Naive thymus-derived CD4-positive, alpha-beta T cell (primary cell): ENCODE results near the gene DOCK9. TPM values are rescaled to one million over a fixed set of nuclear protein-coding genes. Genes with fewer than 3 reads are reported as not detected.

Experiments used
- ATAC-seq: fragments of 150-1000 bp; cut with Tn5 transposase; 2 replicates; pipeline ENCODE4 v1.10.0; 2021; ENCODE audit warnings: mild to moderate bottlenecking, moderate library complexity
- CTCF ChIA-PET: fragments of 350-600 bp; sonication (Branson Sonifier 250); formaldehyde crosslinking; loops from one replicate; lab custom pipeline; 2021; ENCODE audit warnings: antibody characterized with exemption; lab: Charles Lee
- POLR2A ChIA-PET: fragments of 350-600 bp; sonication (Branson Sonifier 250); formaldehyde crosslinking; loops from one replicate; lab custom pipeline; 2021; ENCODE audit warnings: antibody characterized with exemption, inconsistent platforms; lab: Charles Lee
- DNase-seq, 9 donors: peaks; one replicate each; pipeline versions ENCODE4 v3.0.0 to v3.0.0-alpha.2; 2020 to 2022; ENCODE audit warnings: mixed read lengths in 1 of 9
- H3K27ac ChIP-seq: one replicate; pipeline ENCODE4 v1.7.0; 2013; ENCODE audit warnings: mild to moderate bottlenecking, low read depth, low read length, moderate library complexity
- H3K27me3 ChIP-seq, 2 donors: one replicate each; pipeline ENCODE4 v1.7.0; 2013; ENCODE audit warnings: low read length in 2 of 2, mild to moderate bottlenecking in 2 of 2, moderate library complexity in 2 of 2; ENCODE audit not compliant: control insufficient read depth in 2 of 2, insufficient read depth in 2 of 2
- H3K36me3 ChIP-seq, 3 experiments: 1 replicate in 2 of 3; 2 replicates in 1 of 3; pipeline ENCODE4 v1.7.0; 2013; ENCODE audit warnings: low read length in 3 of 3, mild to moderate bottlenecking in 3 of 3, moderate library complexity in 1 of 3; ENCODE audit not compliant: insufficient read depth in 3 of 3, control insufficient read depth in 2 of 3
- H3K4me1 ChIP-seq, 2 donors: one replicate each; pipeline ENCODE4 v1.7.0; 2013; ENCODE audit warnings: low read length in 2 of 2, mild to moderate bottlenecking in 2 of 2, moderate library complexity in 1 of 2; ENCODE audit not compliant: control insufficient read depth in 2 of 2, insufficient read depth in 2 of 2
- H3K4me3 ChIP-seq: 2 replicates; pipeline ENCODE4 v1.7.0; 2013; ENCODE audit warnings: mild to moderate bottlenecking, low read length
- H3K9me3 ChIP-seq, 3 experiments: 1 replicate in 2 of 3; 2 replicates in 1 of 3; pipeline ENCODE4 v1.7.0; 2013; ENCODE audit warnings: low read length in 3 of 3; ENCODE audit not compliant: control insufficient read depth in 2 of 3
- H3K27ac Mint-ChIP-seq, 9 donors: one replicate each; pipeline ENCODE4 v1.8.0; 2020 to 2022; ENCODE audit warnings: mixed read lengths in 9 of 9, mild to moderate bottlenecking in 8 of 9, moderate library complexity in 5 of 9, inconsistent platforms in 2 of 9
- H3K27me3 Mint-ChIP-seq, 5 donors: one replicate each; pipeline ENCODE4 v1.8.0; 2021 to 2022; ENCODE audit warnings: mixed read lengths in 5 of 5, mild to moderate bottlenecking in 1 of 5
- H3K36me3 Mint-ChIP-seq, 5 donors: one replicate each; pipeline ENCODE4 v1.8.0; 2020 to 2022; ENCODE audit warnings: mixed read lengths in 5 of 5, mild to moderate bottlenecking in 3 of 5, inconsistent platforms in 1 of 5
- H3K4me1 Mint-ChIP-seq, 7 donors: one replicate each; pipeline ENCODE4 v1.8.0; 2020 to 2022; ENCODE audit warnings: mixed read lengths in 7 of 7, mild to moderate bottlenecking in 3 of 7, inconsistent platforms in 1 of 7
- H3K4me3 Mint-ChIP-seq, 10 donors: one replicate each; pipeline ENCODE4 v1.8.0; 2020 to 2022; ENCODE audit warnings: mild to moderate bottlenecking in 10 of 10, mixed read lengths in 10 of 10, moderate library complexity in 6 of 10, inconsistent platforms in 2 of 10
- H3K9me3 Mint-ChIP-seq, 11 donors: one replicate each; pipeline ENCODE4 v1.8.0; 2020 to 2022; ENCODE audit warnings: mixed read lengths in 11 of 11, mild to moderate bottlenecking in 4 of 11, inconsistent platforms in 1 of 11, moderate library complexity in 1 of 11
- intact Hi-C, 2 donors: fragments of 100-400 bp; cut with micrococcal nuclease; formaldehyde crosslinking; loops; one replicate each; pipeline ENCODE4 v1.15.1; 2023
- polyA plus RNA-seq, 2 donors: library from polyadenylated mRNA; unstranded; fragments of 300-500 nt; fragmentation: Illumina TruSeq; gene quantifications; one replicate each; pipeline ENCODE4 v1.2.3, GENCODE V29; 2021
- total RNA-seq, 6 experiments: library from RNA in 5 of 6; stranded (reverse) in 5 of 6; gene quantifications; 1 replicate in 5 of 6; 2 replicates in 1 of 6; pipeline ENCODE4 v1.2.3 and lab custom pipeline; 2021 to 2026

DOCK9 gene
- total and polyA plus RNA-seq, 7 experiments from 2014 or later = 22.2 to 214 (median 122) TPM

GRCh38 chr13:98858191-98858590 lies 119.7 kb downstream of the DOCK9 start:
- H3K9me3 Mint-ChIP-seq = no peaks in the 10 kb centered on the region
- Histone ChIP-seq H3K27me3 (no peaks in the 10 kb centered on the region), H3K27ac (no peak overlapping the region), H3K4me3 (no peak overlapping the region), H3K9me3 (no peaks in the 10 kb centered on the region), H3K36me3 (peaks cover 20 to 92% (median 20%) of the 10 kb centered on the region in 3 experiments), H3K4me1 (no peaks in the 10 kb centered on the region)
- intact Hi-C loops = no loop called here
- ATAC-seq (no peak), DNase-seq (no peak)
- H3K36me3 Mint-ChIP-seq = peaks cover 24 to 90% (median 63%) of the 10 kb centered on the region in 5 donors
- H3K4me1 Mint-ChIP-seq = peaks cover 0 to 16% (median 0%) of the 10 kb centered on the region in 7 donors
- H3K27ac Mint-ChIP-seq = peak overlapping the region in 2 of 9 donors; percentile 24 to 51
- H3K4me3 Mint-ChIP-seq = no peak overlapping the region
- CTCF ChIA-PET = no interaction called here
- H3K27me3 Mint-ChIP-seq = no peaks in the 10 kb centered on the region
- POLR2A ChIA-PET = no interaction called here

- intact Hi-C loops = no loop called here
- ChIA-PET CTCF (no interaction called here), POLR2A (no interaction called here)
- H3K36me3 Mint-ChIP-seq = peaks cover 24 to 87% (median 58%) of the 10 kb centered on the region in 5 donors
- Histone ChIP-seq H3K4me1 (no peaks in the 10 kb centered on the region), H3K4me3 (no peak overlapping the region), H3K36me3 (peaks cover 16 to 87% (median 20%) of the 10 kb centered on the region in 3 experiments), H3K27ac (no peak overlapping the region), H3K27me3 (no peaks in the 10 kb centered on the region), H3K9me3 (no peaks in the 10 kb centered on the region)
- no peak for DNase-seq
- peaks cover 0 to 17% (median 0%) of the 10 kb centered on the region in 7 donors for H3K4me1 Mint-ChIP-seq
- H3K27ac Mint-ChIP-seq = no peak overlapping the region
- H3K9me3 Mint-ChIP-seq = no peaks in the 10 kb centered on the region
- ATAC-seq = no peak
- H3K27me3 Mint-ChIP-seq = no peaks in the 10 kb centered on the region
- H3K4me3 Mint-ChIP-seq = no peak overlapping the region
Observed at GRCh38 chr13:98856983-98857382, 120.9 kb downstream of the DOCK9 start.

- no peaks in the 10 kb centered on the region for H3K9me3 Mint-ChIP-seq
- Histone ChIP-seq H3K27me3 (no peaks in the 10 kb centered on the region), H3K9me3 (no peaks in the 10 kb centered on the region), H3K4me3 (no peak overlapping the region), H3K4me1 (no peaks in the 10 kb centered on the region), H3K36me3 (peaks cover 9 to 72% (median 11%) of the 10 kb centered on the region in 3 experiments), H3K27ac (no peak overlapping the region)
- H3K4me3 Mint-ChIP-seq = no peak overlapping the region
- H3K4me1 Mint-ChIP-seq = peaks cover 0 to 17% (median 0%) of the 10 kb centered on the region in 7 donors
- intact Hi-C loops = loop anchor here in 1 of 2 donors (2.0 kb wide), 1 partner anchor 20 kb away; no protein-coding TSS in a partner anchor
- DNase-seq (no peak), ATAC-seq (no peak)
- CTCF ChIA-PET = no interaction called here
- POLR2A ChIA-PET = no interaction called here
- H3K27ac Mint-ChIP-seq = peak overlapping the region in 1 of 9 donors; percentile 6
- peaks cover 21 to 74% (median 49%) of the 10 kb centered on the region in 5 donors for H3K36me3 Mint-ChIP-seq
- H3K27me3 Mint-ChIP-seq = no peaks in the 10 kb centered on the region
Observed at GRCh38 chr13:98854448-98854847, 123.4 kb downstream of the DOCK9 start.

GRCh38 chr13:98853771-98854221 lies 124.1 kb downstream of the DOCK9 start:
- H3K27me3 Mint-ChIP-seq = no peaks in the 10 kb centered on the region
- peaks cover 0 to 17% (median 0%) of the 10 kb centered on the region in 7 donors for H3K4me1 Mint-ChIP-seq
- H3K4me3 ChIP-seq = no peak overlapping the region
- peaks cover 16 to 68% (median 46%) of the 10 kb centered on the region in 5 donors for H3K36me3 Mint-ChIP-seq
- no peaks in the 10 kb centered on the region for H3K9me3 Mint-ChIP-seq
- no peaks in the 10 kb centered on the region for H3K4me1 ChIP-seq
- peak in 1 of 9 donors; percentile 74 for DNase-seq
- H3K27ac Mint-ChIP-seq = peak overlapping the region in 3 of 9 donors; percentile 32 to 74 (median 52)
- no peak overlapping the region for H3K27ac ChIP-seq
- peaks cover 5 to 66% (median 9%) of the 10 kb centered on the region in 3 experiments for H3K36me3 ChIP-seq
- CTCF ChIA-PET = interaction anchor here (0.7 kb wide), 1 partner anchor 1005 kb away, joined by 3 read pairs; no protein-coding TSS in a partner anchor
- POLR2A ChIA-PET = no interaction called here
- no peaks in the 10 kb centered on the region for H3K27me3 ChIP-seq
- intact Hi-C loops = loop anchor here in 1 of 2 donors (2.0 kb wide), 1 partner anchor 21 kb away; no protein-coding TSS in a partner anchor
- H3K4me3 Mint-ChIP-seq = peak overlapping the region in 1 of 10 donors; percentile 73
- no peaks in the 10 kb centered on the region for H3K9me3 ChIP-seq
- ATAC-seq = peak; percentile 78

- no peak for DNase-seq
- Histone ChIP-seq H3K4me3 (no peak overlapping the region), H3K27me3 (no peaks in the 10 kb centered on the region), H3K27ac (no peak overlapping the region), H3K4me1 (no peaks in the 10 kb centered on the region), H3K36me3 (peaks cover 4 to 59% (median 11%) of the 10 kb centered on the region in 3 experiments), H3K9me3 (no peaks in the 10 kb centered on the region)
- POLR2A ChIA-PET = no interaction called here
- ATAC-seq = no peak
- peak overlapping the region in 1 of 9 donors; percentile 81 for H3K27ac Mint-ChIP-seq
- no peaks in the 10 kb centered on the region for H3K27me3 Mint-ChIP-seq
- no peak overlapping the region for H3K4me3 Mint-ChIP-seq
- H3K9me3 Mint-ChIP-seq = no peaks in the 10 kb centered on the region
- H3K36me3 Mint-ChIP-seq = peaks cover 13 to 60% (median 47%) of the 10 kb centered on the region in 5 donors
- intact Hi-C loops = no loop called here
- peaks cover 0 to 20% (median 0%) of the 10 kb centered on the region in 7 donors for H3K4me1 Mint-ChIP-seq
- CTCF ChIA-PET = interaction anchor here (3.0 kb wide), 1 partner anchor 12 kb away, joined by 11 read pairs; no protein-coding TSS in a partner anchor
Observed at GRCh38 chr13:98851276-98851675, 126.6 kb downstream of the DOCK9 start.

GRCh38 chr13:98848746-98849145 lies 129.1 kb downstream of the DOCK9 start:
- Mint-ChIP-seq H3K4me1 (peaks cover 0 to 10% (median 0%) of the 10 kb centered on the region in 7 donors), H3K4me3 (no peak overlapping the region), H3K27ac (no peak overlapping the region), H3K27me3 (no peaks in the 10 kb centered on the region), H3K9me3 (no peaks in the 10 kb centered on the region), H3K36me3 (peaks cover 24 to 53% (median 37%) of the 10 kb centered on the region in 5 donors)
- POLR2A ChIA-PET = no interaction called here
- H3K27ac ChIP-seq = no peak overlapping the region
- H3K4me3 ChIP-seq = no peak overlapping the region
- H3K27me3 ChIP-seq = no peaks in the 10 kb centered on the region
- peaks cover 0 to 57% (median 7%) of the 10 kb centered on the region in 3 experiments for H3K36me3 ChIP-seq
- DNase-seq (no peak), ATAC-seq (no peak)
- intact Hi-C loops = loop anchor here in 1 of 2 donors (10.0 kb wide), 1 partner anchor 164 kb away; no protein-coding TSS in a partner anchor
- H3K4me1 ChIP-seq = no peaks in the 10 kb centered on the region
- no peaks in the 10 kb centered on the region for H3K9me3 ChIP-seq
- CTCF ChIA-PET = interaction anchor here (0.6 to 3.0 kb wide), 2 partner anchors 9 to 328 kb away, joined by 3 to 11 read pairs; no protein-coding TSS in a partner anchor
